ENCODE data around the gene PARP4. TPM values are rescaled to one million over a fixed set of nuclear protein-coding genes. Genes with fewer than 3 reads are reported as not detected.

The PARP4 gene
- total RNA-seq, 1 donor from 2014 or later = 30.3 TPM

DNA sequence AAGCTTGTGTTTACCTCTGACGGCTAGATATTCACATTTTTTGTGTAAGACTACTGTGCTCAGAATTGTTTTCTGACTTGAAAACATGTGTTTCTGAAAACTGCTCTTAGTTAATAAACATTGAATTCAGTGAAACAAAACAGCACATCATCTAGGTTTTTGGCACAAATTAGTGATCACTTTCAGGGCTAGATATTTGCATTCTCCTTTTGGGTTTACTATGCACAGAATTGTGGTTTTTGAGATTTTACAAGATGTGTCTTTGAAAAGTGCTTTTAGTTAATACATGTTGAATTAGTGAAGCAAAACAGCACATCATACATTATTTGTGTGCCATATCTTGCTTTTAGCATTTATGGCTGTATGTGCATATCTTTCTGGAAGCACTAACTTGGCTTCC is 8.2 kb upstream of the PARP4 start:
- Mint-ChIP-seq H3K27ac (no peak overlapping the region), H3K36me3 (no peaks in the 10 kb centered on the region), H3K27me3 (no peaks in the 10 kb centered on the region), H3K4me1 (ENCODE audit: unreplicated experiment) (no peaks in the 10 kb centered on the region), H3K4me3 (no peak overlapping the region), H3K9me3 (no peaks in the 10 kb centered on the region)
- TF ChIP-seq, protein P1, sequence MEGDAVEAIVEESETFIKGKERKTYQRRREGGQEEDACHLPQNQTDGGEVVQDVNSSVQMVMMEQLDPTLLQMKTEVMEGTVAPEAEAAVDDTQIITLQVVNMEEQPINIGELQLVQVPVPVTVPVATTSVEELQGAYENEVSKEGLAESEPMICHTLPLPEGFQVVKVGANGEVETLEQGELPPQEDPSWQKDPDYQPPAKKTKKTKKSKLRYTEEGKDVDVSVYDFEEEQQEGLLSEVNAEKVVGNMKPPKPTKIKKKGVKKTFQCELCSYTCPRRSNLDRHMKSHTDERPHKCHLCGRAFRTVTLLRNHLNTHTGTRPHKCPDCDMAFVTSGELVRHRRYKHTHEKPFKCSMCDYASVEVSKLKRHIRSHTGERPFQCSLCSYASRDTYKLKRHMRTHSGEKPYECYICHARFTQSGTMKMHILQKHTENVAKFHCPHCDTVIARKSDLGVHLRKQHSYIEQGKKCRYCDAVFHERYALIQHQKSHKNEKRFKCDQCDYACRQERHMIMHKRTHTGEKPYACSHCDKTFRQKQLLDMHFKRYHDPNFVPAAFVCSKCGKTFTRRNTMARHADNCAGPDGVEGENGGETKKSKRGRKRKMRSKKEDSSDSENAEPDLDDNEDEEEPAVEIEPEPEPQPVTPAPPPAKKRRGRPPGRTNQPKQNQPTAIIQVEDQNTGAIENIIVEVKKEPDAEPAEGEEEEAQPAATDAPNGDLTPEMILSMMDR (conservative IDR thresholded peaks at IDR 0.05) = no peak
- no peak for DNase-seq (ENCODE audit: extremely low spot score, unreplicated experiment)

DNA sequence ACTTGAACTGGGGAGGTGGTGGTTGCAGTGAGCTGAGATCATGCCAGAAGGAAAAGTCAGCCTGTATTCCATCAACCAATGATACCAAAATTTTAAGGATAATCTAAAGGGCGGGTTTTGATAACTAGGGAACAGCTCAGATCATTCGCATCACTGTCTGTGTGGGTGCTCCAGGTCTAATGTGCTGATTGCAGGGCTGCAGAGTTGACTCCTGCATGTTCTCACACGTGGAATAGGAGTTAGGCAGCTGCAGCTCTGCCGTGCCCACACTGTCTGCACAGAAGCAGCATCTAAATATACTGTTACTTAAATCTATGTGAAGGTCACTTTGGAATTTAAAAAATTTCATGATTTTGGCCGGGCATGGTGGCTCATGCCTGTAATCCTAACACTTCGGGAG is 4.3 kb upstream of the PARP4 start:
- Mint-ChIP-seq H3K36me3 (no peaks in the 10 kb centered on the region), H3K9me3 (no peaks in the 10 kb centered on the region), H3K27me3 (peaks cover 13% of the 10 kb centered on the region), H3K27ac (no peak overlapping the region), H3K4me1 (ENCODE audit: unreplicated experiment) (peaks cover 11% of the 10 kb centered on the region), H3K4me3 (no peak overlapping the region)
- TF ChIP-seq, protein P1 (conservative IDR thresholded peaks at IDR 0.05) = no peak
- no peak for DNase-seq (ENCODE audit: extremely low spot score, unreplicated experiment)

DNA sequence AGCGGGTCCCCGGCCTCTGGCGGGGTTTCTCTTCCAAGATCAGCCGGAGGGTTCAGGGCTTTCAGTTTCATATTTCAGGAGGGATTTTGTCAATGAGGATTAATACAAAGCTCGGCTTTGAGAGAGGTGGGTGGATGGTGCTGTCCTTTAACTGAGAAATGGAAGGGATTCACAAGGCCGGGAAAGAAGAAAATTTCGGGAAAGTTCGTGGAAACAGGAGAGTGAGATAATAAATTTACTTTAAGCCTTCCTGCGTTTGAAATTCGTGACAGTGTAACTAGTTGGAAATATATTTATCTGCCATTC is 283 bp upstream of the PARP4 start:
- Mint-ChIP-seq H3K4me1 (ENCODE audit: unreplicated experiment) (peaks cover 21% of the 10 kb centered on the region), H3K4me3 (peak overlapping the region; percentile 91), H3K9me3 (no peaks in the 10 kb centered on the region), H3K27me3 (peaks cover 13% of the 10 kb centered on the region), H3K36me3 (peaks cover 8% of the 10 kb centered on the region), H3K27ac (peak overlapping the region; percentile 89)
- TF ChIP-seq, protein P1 (conservative IDR thresholded peaks at IDR 0.05) = no peak
- DNase-seq (ENCODE audit: extremely low spot score, unreplicated experiment) = no peak

GRCh38 chr13:24511816-24512196 is 772 bp downstream of the PARP4 start:
- DNase-seq (ENCODE audit: extremely low spot score, unreplicated experiment) = no peak
- H3K36me3 Mint-ChIP-seq = peaks cover 14% of the 10 kb centered on the region
- H3K4me3 Mint-ChIP-seq = peak overlapping the region; percentile 91
- H3K27ac Mint-ChIP-seq = peak overlapping the region; percentile 89
- H3K27me3 Mint-ChIP-seq = peaks cover 13% of the 10 kb centered on the region
- H3K9me3 Mint-ChIP-seq = no peaks in the 10 kb centered on the region
- TF ChIP-seq, protein P1 (conservative IDR thresholded peaks at IDR 0.05) = no peak
- H3K4me1 Mint-ChIP-seq (ENCODE audit: unreplicated experiment) = peaks cover 21% of the 10 kb centered on the region

DNA sequence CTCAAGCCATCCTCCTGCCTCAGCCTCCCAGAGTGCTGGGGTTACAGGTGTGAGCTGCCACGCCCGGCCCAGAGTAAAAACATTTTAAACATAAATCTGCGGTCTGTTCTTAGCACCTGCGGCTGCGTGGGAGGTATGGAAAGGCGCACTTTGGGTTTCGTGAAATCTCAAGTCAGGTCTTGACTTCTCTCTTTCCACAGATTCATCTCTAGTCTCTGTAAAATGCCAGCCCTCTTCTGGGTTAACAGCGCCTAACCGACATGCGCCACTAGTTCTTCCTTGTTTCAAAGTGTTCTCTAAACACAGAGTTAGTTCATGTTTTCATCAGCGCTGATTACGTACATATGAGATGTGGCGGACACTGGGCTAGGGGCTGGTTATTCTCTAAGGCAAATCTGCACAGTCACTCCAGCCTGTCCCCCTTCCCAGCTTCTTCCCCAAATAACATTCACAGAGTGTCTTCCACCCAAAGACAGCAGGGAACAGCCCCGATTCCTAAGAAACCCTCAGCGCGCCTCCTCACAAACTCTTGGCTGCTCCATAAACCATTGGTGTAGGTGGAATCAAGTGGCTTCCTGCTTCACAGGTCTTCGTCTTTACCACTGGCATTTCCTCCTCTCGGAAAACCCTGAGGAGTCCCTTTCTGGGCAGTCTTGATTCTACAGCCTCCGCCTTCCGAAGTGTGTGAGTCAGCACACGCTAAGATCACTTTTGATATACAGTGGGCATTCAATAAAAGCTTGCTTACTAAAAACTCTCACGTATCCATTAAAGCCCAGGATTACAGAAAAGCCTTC is 1.4 kb downstream of the PARP4 start:
- Mint-ChIP-seq H3K27ac (peak overlapping the region; percentile 89), H3K27me3 (peaks cover 13% of the 10 kb centered on the region), H3K4me1 (ENCODE audit: unreplicated experiment) (peaks cover 21% of the 10 kb centered on the region), H3K9me3 (no peaks in the 10 kb centered on the region), H3K4me3 (peak overlapping the region; percentile 91), H3K36me3 (peaks cover 14% of the 10 kb centered on the region)
- TF ChIP-seq, protein P1 (conservative IDR thresholded peaks at IDR 0.05) = no peak
- no peak for DNase-seq (ENCODE audit: extremely low spot score, unreplicated experiment)
